Spleen (tissue), 7 donors: Measurements from ENCODE around the gene NUP214.
"Not testable (repeated sequence)": the region's sequence is repeated elsewhere in the genome, so short reads cannot be mapped to it uniquely, and the experiment has no call there.

Source experiments
- POLR2A ChIP-seq, 3 donors: fragments of 450-650 bp; IDR thresholded peaks; one replicate each; pipeline ENCODE4 v1.5.1; 2017; ENCODE audit warnings: antibody characterized with exemption in 3 of 3, mild to moderate bottlenecking in 1 of 3
- TF ChIP-seq, protein P1 (sequence below), 11 experiments: fragments of 200-600 bp in 7 of 11; fragments of 450-650 bp in 4 of 11; sonication (generic) in 4 of 11; IDR thresholded peaks in 8 of 11; conservative IDR thresholded peaks in 3 of 11; 1 replicate in 7 of 11; 2 replicates in 4 of 11; pipeline versions ENCODE4 v1.4.0 to v1.8.0; 2016 to 2021; ENCODE audit warnings: antibody characterized with exemption in 11 of 11, inconsistent platforms in 4 of 11, mild to moderate bottlenecking in 1 of 11
- donor health status: DM: no; HTN: no; CAD: no; lungs with moderate emphysema.
- donor health status: DM: no; HTN: no; CAD: no.
- donor health status: DM: no; HTN: no; CAD: no.

DNA sequence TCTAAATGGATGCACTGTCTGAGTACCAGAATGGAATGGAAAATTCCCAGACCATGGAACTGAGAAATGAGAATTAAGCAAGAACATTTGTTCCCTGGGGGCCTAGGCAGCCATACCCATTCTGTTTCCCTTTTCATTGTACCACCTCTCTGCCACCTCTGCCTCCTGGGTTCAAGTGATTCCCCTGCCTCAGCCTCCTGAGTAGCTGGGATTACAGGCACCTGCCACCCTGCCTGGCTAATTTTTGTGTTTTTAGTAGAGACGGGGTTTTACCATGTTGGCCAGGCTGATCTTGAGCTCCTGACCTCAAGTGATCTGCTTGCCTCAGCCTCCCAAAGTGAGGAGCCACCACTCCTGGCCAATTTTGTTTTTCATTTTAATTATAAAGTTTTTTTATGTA lies 33.3 kb downstream of the NUP214 start:
- TF ChIP-seq, protein P1, sequence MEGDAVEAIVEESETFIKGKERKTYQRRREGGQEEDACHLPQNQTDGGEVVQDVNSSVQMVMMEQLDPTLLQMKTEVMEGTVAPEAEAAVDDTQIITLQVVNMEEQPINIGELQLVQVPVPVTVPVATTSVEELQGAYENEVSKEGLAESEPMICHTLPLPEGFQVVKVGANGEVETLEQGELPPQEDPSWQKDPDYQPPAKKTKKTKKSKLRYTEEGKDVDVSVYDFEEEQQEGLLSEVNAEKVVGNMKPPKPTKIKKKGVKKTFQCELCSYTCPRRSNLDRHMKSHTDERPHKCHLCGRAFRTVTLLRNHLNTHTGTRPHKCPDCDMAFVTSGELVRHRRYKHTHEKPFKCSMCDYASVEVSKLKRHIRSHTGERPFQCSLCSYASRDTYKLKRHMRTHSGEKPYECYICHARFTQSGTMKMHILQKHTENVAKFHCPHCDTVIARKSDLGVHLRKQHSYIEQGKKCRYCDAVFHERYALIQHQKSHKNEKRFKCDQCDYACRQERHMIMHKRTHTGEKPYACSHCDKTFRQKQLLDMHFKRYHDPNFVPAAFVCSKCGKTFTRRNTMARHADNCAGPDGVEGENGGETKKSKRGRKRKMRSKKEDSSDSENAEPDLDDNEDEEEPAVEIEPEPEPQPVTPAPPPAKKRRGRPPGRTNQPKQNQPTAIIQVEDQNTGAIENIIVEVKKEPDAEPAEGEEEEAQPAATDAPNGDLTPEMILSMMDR (IDR thresholded peaks at IDR 0.05 in 8 of 11, conservative IDR thresholded peaks at IDR 0.05 in 3 of 11): not testable (repeated sequence)
- not testable (repeated sequence) for TF ChIP-seq POLR2A (IDR thresholded peaks at IDR 0.05)
